Right ventricle myocardium inferior (tissue), 1 donor: ENCODE data around the gene TMEM8B. TPM values are rescaled to one million over a fixed set of nuclear protein-coding genes. Genes with fewer than 3 reads are reported as not detected.

Experiments
- ATAC-seq: fragments of 200-7000 bp; cut with Tn5 transposase; one replicate; pipeline ENCODE4 v1.9.1; 2020; ENCODE audit warnings: mild to moderate bottlenecking, moderate library complexity
- DNase-seq: peaks from one replicate; pipeline ENCODE4 v3.0.0; 2021; ENCODE audit errors: missing footprints
- intact Hi-C: fragments of 100-400 bp; cut with DNase I; formaldehyde crosslinking; loops from one replicate; pipeline ENCODE4 v1.11.0; 2022
- total RNA-seq: library from RNA; stranded (reverse); fragmentation: NEBNext Ultra II Directional; extraction: Animal tissue kit (Norgen Biotek cat#: 25700); gene quantifications from one replicate; pipeline ENCODE4 v1.2.1, GENCODE V29; 2021
- donor health status: DM: no; HTN: yes; CAD: no; lungs with severe emphysema.

TMEM8B gene
- total RNA-seq, 1 donor from 2014 or later = 13.8 TPM

DNA sequence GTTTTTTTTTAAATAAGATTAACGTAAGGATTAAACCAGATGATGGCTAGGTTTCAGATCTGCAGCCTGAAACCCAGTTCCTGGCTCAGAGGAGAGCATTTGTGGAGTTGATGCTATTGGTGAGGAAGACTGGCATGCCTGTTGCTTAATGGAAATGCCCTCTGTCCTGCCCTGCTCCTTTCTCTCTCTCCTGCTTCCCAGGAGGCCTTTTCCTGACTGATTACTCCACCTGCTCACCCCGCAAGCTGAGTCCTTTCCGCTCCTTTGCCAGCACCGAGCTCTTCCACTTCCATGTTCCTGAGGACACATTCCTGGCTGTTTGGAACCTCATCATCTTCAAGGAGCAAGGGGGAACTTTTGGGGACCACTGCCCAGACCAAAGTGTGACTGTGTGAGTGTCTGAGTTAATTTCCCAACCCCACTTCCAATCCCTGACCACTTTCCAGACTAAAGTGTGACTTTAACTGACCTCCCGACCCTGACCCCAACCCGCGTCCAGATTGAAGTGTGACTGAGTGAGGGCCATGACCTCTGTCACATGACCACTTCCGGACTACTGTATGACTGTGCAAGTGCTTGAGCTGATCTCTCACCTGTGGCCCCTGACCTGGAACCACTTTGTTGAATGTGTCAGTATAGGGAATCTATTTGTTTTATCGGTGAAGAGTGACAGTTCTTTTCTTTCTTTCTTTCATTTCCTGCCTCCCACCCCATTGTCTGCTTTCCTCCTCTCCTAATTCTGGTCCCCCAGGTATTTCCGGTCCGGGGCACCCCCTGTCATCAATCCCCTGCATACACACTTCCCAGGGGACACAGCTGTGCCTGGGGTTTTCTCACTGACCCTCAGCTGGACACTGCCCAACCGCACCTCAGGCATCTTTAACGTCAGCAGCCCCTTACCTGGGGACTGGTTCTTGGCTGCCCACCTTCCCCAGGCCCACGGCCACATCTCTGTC lies 5.5 kb downstream of the TMEM8B start:
- ATAC-seq (no peak), DNase-seq (no peak)
- intact Hi-C loops = no loop called here

DNA sequence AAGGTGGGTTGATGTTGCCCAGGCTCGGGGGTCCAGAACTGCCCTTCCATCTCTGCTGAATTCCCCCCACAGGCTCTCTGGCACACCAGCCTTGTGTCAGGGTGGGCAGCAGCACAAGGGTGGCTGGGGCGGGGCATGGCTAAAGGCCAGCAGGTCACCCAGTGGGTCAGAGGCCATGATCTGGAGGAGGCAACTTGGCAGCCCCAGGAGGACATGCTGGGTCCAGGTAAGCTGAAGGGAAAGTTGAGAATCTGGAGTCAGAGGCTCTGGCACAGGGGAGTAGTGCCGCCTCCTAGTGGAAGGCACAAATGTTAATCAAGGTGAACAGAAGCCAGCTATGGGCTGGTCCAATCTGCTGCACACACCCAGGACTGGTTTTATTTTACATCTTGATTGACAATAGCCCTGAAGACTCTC lies 6.2 kb downstream of the TMEM8B start:
- intact Hi-C loops = no loop called here
- DNase-seq (no peak), ATAC-seq (no peak)

DNA sequence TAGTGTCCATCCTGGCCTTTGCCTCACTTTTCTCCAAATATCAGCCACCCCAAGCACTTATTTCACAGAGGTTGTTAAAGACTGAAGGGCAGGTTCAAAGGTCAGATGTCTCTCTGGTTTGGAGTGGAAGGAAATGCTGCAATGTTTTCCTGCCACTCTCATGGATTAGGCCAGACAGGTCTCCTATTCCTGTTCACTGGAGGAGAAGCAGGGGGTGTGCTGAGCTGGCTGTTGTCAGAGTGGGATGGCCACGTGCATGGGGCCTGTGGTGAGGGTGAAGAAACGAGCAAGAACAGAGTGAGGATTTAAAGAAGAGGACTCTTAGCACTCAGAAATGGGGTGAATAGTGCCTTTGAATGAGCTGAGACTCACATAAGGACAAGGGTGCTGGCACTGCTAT lies 6.7 kb downstream of the TMEM8B start:
- DNase-seq (no peak), ATAC-seq (no peak)

DNA sequence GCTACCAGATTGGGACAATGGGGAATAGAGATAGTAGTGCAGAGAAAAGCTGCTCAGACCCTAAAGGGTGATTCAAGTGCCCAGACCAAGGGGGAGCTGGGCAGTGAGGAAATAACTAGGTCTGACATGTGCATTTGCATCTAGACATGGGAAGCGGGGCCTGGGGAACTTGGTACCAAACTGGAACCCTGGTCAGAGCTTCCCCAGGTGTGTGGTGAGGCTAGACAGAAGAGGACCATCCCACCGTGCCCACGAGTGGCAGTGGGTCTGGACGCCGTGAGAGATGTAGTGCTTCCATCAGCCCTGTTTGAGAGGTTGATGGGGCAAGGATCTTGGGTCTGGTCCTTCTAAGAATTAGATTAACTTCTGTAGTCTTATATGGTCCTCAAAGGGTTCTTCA lies 7.6 kb downstream of the TMEM8B start:
- intact Hi-C loops = no loop called here
- no peak for ATAC-seq

More for the DNA sequence above, 6.7 kb downstream of the TMEM8B start:
- intact Hi-C loops = no loop called here

DNA sequence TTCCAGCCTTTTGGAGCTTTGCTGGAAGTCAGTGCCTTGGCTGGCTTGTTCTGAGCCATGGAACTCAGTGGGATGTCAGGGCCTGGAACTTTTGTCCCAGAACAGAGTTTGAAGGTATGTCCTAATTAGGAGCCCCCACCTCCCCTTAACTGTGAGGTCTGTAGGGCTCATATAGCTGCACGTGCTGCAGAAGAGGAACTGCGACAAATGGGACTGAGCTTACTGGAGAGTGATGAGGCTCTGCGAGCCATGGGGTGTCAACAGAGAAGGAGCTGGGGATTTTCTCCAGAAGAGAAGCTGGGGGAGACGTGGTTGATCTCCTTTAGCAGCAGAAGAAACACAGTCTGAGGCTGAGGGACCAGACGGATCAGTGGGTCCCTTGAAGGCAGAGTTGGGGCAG lies 10.9 kb downstream of the TMEM8B start:
- no peak for DNase-seq
- intact Hi-C loops = no loop called here
- no peak for ATAC-seq

More for the DNA sequence above, 7.6 kb downstream of the TMEM8B start:
- no peak for DNase-seq

DNA sequence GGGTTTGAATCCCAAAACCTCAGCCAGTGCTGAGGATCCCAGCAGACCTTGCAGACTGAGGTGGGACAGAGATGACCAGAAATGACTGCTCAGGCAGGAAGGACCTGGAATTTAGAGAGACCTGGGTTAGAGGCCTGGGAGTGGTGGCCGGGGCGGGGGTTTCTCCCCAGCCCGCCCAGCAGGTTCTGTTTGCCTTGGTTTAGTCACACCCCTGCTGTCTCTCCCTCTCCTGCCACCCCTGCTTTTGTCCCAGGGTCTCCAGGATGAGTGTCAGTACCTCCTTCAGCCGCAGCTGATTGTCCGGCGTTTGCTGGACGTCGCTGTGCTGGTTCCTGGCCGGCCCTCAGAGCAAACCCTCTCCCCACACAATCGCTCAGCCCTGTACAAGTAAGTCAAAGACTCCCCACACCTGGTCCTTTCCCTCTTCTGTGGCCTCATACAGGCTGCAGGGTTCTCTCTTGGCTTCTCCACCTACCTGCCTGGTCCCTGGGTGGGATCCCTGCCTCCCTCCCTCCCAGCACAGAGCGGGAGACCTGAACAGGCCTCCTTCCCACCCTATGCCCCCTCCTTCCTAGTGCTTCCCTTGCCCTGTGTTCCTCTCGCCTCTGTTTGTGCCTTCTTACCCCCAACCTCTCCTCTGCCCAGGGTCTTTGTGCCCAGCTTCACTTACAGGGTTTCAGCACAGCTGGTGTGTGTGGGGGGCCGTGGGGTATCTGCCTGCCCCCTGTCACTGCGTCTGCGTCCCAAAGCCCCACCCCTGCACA lies 12.0 kb downstream of the TMEM8B start:
- no peak for ATAC-seq
- intact Hi-C loops = no loop called here
- DNase-seq = no peak

DNA sequence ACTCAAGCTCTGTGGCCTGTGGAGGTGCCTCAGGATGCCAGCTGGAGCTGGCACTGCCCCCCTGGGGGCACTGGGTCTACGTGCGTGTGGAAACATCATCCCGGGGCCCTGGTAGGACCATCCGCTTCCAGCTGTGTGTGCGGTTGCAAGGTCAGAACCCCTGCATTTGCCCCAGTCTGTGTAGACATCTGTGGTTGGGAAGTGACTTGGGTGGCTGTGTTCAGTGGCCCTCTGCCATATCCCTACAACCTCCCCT lies 12.5 kb downstream of the TMEM8B start:
- no peak for ATAC-seq
- intact Hi-C loops = no loop called here
- DNase-seq = no peak

DNA sequence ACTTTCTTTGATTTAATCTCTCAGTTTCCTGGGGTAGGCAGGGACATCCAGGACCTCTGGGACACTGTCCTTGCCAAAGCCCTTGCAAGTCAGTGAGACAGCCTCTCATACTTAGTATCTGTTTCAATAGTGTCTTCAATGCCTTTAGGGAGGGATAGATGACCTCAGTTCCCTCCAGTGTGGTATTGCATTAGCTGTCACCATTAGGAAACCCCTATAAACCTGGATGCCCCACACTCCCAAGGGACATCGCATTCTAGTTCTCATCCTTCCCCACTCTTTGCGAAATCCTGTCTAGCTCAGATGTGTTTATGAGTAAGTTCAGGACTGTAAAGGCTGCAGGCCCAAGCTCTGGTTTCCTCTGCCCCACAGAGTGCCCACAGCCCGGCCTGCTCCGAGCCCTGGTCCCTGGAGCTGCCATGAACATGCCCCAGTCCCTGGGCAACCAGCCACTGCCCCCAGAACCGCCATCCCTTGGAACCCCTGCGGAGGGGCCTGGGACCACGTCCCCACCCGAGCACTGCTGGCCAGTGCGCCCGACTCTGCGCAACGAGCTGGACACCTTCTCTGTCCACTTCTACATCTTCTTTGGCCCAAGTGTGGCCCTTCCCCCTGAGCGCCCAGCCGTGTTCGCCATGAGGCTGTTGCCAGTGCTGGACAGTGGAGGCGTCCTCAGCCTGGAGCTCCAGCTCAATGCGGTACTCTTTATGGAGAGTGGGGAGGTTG lies 13.2 kb downstream of the TMEM8B start:
- DNase-seq = no peak
- intact Hi-C loops = no loop called here
- no peak for ATAC-seq

DNA sequence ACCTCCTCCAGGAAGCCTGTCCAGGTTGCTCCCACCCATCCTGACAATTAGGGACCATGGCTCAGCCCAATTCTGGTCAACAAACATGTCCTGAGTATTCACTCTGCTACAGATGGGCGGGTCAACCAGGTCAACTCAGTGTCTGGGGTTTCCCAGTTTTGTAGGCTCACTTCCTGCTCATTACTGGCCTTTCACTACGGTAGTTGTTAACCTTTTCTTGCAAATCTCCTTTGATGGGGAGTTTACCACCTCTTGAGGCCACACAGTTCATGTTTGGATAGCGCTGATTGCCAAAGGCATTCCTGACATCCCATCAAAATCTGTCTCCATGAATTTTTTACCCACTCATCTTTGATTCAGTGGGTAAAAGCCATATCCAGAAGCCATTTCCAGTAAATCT lies 13.8 kb downstream of the TMEM8B start:
- no peak for DNase-seq
- no peak for ATAC-seq
- intact Hi-C loops = no loop called here

DNA sequence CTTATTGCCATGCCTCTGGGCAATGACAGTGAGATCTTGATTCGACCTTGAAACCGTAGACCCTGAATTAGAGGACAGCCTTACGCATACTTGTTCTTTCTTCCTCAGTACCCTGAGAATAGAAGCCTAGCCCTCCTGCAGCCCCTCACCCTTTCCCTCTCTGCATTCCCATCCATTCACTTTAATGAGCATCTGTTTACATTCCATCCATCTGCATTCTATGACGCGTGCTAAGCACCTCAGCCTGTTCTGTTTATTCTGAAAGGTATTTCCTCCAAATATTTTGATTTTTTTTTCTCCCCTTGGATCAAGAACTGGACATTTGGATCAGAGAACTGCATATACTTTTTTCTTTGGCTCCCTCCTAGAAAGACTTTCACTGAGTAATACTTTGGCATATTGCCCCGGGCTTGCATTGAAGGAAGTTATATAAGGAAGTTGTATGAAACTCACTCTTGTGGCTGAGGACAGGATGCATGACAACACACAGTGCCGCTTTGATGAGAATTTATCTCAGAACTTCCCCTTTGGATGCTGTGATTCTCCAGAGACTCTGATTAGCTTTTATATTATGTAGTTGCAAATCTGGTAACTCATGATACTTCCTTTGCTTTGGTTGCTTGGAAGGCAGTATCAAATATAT lies 15.7 kb downstream of the TMEM8B start:
- ATAC-seq = peak; percentile 74
- intact Hi-C loops = no loop called here
- no peak for DNase-seq

DNA sequence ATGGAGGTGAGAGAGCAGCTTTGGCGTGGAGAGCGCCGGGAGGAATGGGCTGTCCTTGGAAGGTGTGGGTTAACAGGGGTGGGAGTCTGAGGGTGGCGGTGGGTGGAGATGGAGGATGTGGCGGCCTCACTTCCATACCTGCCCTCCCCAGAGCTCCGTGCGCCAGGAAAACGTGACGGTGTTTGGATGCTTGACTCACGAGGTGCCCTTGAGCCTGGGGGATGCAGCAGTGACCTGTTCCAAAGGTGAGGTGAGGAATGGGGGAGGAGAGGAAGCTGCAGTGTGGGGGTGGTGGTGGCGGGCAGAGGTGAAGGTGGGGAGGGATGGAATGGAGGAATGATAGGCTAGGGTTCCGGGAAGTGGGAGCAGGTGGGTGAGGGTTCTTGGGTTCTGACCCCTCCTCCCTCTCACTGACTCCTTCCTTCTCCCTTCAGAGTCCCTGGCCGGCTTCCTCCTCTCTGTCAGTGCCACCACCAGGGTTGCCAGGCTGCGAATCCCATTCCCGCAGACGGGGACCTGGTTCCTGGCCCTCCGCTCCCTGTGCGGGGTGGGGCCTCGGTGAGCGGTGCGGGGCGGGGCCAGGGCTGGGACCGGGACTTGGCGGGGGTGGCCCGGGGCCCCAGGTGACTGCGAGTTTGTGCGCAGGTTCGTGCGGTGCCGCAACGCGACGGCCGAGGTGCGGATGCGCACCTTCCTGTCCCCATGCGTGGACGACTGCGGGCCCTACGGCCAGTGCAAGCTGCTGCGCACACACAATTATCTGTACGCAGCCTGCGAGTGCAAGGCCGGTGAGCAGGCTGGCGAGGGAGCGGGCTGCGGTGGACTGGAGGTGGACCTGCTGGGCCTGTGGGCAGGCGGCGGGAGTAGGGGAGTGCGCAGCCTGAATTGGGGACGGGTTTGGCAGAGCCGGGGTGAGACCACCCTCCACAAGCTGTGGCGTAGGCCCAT lies 17.1 kb downstream of the TMEM8B start:
- DNase-seq = no peak
- intact Hi-C loops = no loop called here
- ATAC-seq = no peak

DNA sequence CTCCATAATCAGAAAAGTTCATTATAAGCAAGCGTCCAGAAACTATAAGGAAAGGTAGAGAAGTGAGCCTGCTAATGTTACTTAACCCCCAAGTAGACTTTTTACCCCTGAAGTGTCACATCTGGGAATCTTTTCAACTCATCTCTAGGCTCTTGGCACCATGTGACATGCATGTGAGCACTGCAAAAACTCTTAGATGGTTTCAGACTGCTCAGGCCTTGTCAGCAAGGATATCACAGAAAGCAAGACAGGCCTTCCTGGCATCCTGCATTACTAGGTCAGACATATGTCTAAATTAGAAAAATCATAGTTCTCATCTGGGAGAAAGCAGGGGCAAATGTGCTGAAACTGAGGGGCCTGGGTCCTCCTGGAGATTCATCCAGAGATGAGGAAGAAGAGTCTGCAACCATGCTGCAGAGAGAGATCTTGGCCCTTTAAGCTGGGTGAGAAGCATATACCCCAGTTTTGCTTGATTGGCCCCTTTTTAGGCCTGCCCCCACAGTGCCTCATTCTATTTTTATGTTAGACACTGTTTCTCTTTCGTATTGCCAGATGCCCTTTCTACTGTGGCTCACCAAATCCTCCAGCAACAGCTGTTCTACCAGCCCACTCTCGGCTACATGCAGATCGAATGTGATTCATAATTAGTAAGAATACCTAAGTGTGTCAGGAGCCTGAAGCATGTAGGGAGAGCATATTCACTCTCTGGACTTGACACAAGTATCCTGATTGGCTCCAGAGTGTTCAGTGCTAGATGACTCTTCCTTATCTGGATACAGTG lies 19.0 kb downstream of the TMEM8B start:
- intact Hi-C loops = no loop called here
- peak; percentile 63 for ATAC-seq
- DNase-seq = no peak

DNA sequence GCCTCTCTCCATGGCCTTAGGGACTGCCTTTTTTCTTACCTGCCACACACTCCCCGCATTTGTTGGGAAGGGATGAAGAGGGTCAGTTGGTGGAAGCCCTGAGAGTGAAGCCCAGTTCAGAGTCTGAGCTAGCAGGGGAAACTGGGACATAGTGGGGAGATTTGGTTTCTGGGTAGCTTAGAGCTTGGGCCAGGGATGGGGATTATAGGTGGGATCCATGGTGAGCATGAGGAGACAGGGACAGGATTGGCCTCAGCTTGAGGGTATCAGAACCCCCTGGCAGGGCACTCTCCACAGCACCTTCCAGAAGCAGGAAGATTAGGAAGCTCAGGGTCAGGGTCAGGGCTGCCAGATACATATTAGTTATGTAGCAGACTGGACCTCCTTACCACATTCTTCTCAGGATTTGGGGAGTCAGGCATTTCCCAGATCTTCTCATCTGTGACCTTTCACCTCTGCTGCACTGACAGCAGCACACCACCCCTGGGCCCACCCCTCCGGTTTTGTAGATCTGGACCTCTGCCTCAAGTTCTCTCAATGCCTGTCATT lies 23.3 kb downstream of the TMEM8B start:
- ATAC-seq = no peak
- DNase-seq = no peak
- intact Hi-C loops = no loop called here

DNA sequence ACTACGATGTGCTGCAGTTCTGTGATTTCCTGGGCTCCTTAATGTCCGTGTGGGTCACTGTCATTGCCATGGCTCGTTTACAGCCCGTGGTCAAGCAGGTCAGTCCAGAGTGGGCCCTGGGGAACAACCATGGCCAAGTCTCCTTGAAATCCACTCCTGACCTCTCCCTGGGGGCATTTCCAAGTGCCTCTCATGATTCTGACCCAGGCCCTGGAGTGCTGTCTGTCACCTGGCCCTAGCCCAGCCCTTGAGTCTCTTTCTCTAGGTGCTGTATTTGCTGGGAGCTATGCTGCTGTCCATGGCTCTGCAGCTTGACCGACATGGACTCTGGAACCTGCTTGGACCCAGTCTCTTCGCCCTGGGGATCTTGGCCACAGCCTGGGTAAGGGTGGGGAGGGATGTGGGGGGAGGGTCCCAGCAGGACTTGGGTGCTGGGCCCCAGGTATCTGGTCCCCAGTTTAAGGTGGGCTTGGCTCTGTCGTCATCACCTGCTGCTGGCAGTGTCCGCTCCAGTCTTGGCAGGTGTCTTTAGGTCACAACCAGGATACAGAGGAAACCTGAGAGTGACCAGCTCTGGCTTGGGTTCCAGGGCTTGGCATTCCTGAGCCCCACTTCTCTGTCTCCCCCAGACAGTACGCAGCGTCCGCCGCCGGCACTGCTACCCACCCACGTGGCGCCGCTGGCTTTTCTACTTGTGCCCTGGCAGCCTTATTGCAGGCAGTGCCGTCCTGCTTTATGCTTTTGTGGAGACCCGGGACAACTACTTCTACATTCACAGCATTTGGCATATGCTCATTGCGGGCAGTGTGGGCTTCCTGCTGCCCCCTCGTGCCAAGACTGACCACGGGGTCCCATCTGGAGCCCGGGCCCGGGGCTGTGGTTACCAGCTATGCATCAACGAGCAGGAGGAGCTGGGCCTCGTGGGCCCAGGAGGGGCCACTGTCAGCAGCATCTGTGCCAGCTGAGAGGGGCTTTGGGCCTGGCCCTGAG lies 24.1 kb downstream of the TMEM8B start:
- ATAC-seq (no peak), DNase-seq (no peak)
- intact Hi-C loops = no loop called here

DNA sequence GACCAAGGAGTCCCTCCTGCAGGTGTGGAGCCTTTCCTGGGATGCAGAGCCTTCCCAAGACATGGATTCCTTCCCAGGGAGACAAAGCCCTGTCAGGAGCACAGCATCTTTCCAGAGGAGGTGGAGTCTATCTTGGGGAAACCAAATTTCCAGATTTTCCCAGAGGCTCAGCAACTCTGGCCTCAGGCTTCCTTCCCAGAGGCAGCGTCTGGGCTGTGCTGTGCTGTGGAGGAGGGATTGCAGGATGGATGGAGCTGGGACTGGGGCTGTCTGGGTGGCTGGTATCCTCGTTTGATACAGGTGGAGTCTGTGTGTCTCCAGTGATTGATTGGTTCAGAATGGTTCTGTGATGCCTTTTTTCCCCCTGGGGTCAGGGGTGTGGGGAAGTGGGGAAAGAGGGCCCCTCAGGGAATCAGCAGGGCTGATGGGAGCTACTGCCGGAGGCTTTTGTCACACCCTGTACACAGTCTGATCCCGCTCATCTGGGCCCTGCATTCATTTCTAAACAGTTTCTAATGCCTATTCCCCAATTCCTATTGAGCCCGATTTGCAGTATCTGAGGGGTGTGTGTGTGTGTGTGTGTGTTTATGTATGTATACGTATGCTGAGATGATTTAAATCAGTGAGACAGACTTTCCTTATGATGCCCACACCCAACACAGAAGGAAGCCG lies 25.2 kb downstream of the TMEM8B start:
- DNase-seq (no peak), ATAC-seq (no peak)
- intact Hi-C loops = no loop called here
